PC-9 (cell line): ENCODE measurements around the gene PA2G4. TPM values are rescaled to one million over a fixed set of nuclear protein-coding genes. Genes with fewer than 3 reads are reported as not detected.

Experiments
- BruUV-seq: library from RNA; stranded (reverse); fragments of 400-500 nt; replicated peaks from 2 replicates; lab custom pipeline; 2021; lab: Mats Ljungman, UMichigan
- CTCF ChIA-PET: fragments of 300-600 bp; sonication (Branson Sonifier 250); formaldehyde crosslinking; loops from one replicate; lab custom pipeline; 2022; ENCODE audit warnings: antibody characterized with exemption; lab: Charles Lee
- POLR2A ChIA-PET: fragments of 300-600 bp; sonication (Branson Sonifier 250); formaldehyde crosslinking; loops from one replicate; lab custom pipeline; 2022; ENCODE audit warnings: antibody characterized with exemption; ENCODE audit not compliant: unreplicated experiment; lab: Charles Lee
- DNase-seq, 2 experiments: peaks; one replicate each; pipeline versions ENCODE4 v3.0.0 to v3.0.0-alpha.2; 2015 to 2022; ENCODE audit warnings: mixed read lengths in 1 of 2
- H2AFZ ChIP-seq: fragments of 200-600 bp; sonication (generic); 2 replicates; pipeline ENCODE4 v1.8.1; 2017; ENCODE audit warnings: antibody characterized with exemption
- H3F3A ChIP-seq: fragments of 200-600 bp; sonication (generic); 2 replicates; pipeline ENCODE4 v1.8.1; 2017; ENCODE audit warnings: antibody characterized with exemption, mild to moderate bottlenecking, low read depth; ENCODE audit not compliant: insufficient read depth
- H3K27ac ChIP-seq: fragments of 200-600 bp; sonication (generic); 2 replicates; pipeline ENCODE4 v1.6.1; 2016; ENCODE audit warnings: mixed run types
- H3K27me3 ChIP-seq: fragments of 200-600 bp; sonication (generic); 2 replicates; pipeline ENCODE4 v1.6.1; 2016; ENCODE audit warnings: low read depth, mixed run types; ENCODE audit not compliant: insufficient read depth
- H3K36me3 ChIP-seq: fragments of 200-600 bp; sonication (generic); 2 replicates; pipeline ENCODE4 v1.6.1; 2016; ENCODE audit warnings: low read depth, mixed run types
- H3K4me1 ChIP-seq: fragments of 200-600 bp; sonication (generic); replicated peaks from 2 replicates; pipeline ENCODE4 v1.6.1; 2016; ENCODE audit warnings: mixed run types; ENCODE audit not compliant: insufficient read depth
- H3K4me2 ChIP-seq: fragments of 200-600 bp; sonication (generic); 2 replicates; pipeline ENCODE4 v1.6.1; 2017; ENCODE audit warnings: mixed run types
- H3K4me3 ChIP-seq: fragments of 200-600 bp; sonication (generic); 2 replicates; pipeline ENCODE4 v1.6.1; 2016; ENCODE audit warnings: mixed run types
- H3K79me2 ChIP-seq: fragments of 200-600 bp; sonication (generic); 2 replicates; pipeline ENCODE4 v1.6.1; 2017; ENCODE audit warnings: low read depth, mixed run types
- H3K9me2 ChIP-seq: fragments of 200-600 bp; sonication (generic); 2 replicates; pipeline ENCODE4 v1.8.1; 2017; ENCODE audit warnings: mild to moderate bottlenecking; ENCODE audit not compliant: insufficient read depth
- H3K9me3 ChIP-seq: fragments of 200-600 bp; sonication (generic); 2 replicates; pipeline ENCODE4 v1.8.1; 2016; ENCODE audit warnings: low read depth; ENCODE audit not compliant: insufficient read depth
- H4K20me1 ChIP-seq: fragments of 200-600 bp; sonication (generic); 2 replicates; pipeline ENCODE4 v1.8.1; 2017; ENCODE audit not compliant: insufficient read depth
- CTCF ChIP-seq: fragments of 200-600 bp; sonication (generic); conservative IDR thresholded peaks from 2 replicates; pipeline ENCODE4 v1.6.1; 2017; ENCODE audit warnings: mixed run types, antibody characterized with exemption, mild to moderate bottlenecking, moderate library complexity
- EZH2 ChIP-seq: fragments of 200-600 bp; sonication (generic); IDR thresholded peaks from 2 replicates; pipeline ENCODE4 v1.8.0; 2017; ENCODE audit warnings: antibody characterized with exemption, low read depth
- intact Hi-C: fragments of 100-400 bp; cut with micrococcal nuclease; formaldehyde crosslinking; loops from one replicate; pipeline ENCODE4 v1.10.0; 2022; ENCODE audit not compliant: unreplicated experiment
- total RNA-seq: library from RNA; stranded (reverse); gene quantifications from 2 replicates; pipeline ENCODE4 v1.2.3, GENCODE V29; 2021

PA2G4 gene
- total RNA-seq, 1 experiment from 2014 or later = 159 TPM

GRCh38 chr12:56120158-56120846 lies 15.9 kb downstream of the PA2G4 start:
- Histone ChIP-seq H3K4me1 (peaks cover 21% of the 10 kb centered on the region), H3K27me3 (no peaks in the 10 kb centered on the region), H4K20me1 (no peaks in the 10 kb centered on the region), H3K36me3 (peaks cover 6% of the 10 kb centered on the region; the same call in 1 of the 2 replicates), H3K9me3 (no peaks in the 10 kb centered on the region), H3K4me2 (peak overlapping the region; percentile 91), H3K27ac (peak overlapping the region; percentile 12; the same call in 1 of the 2 replicates), H3K79me2 (peaks cover 19% of the 10 kb centered on the region), H3K4me3 (no peak overlapping the region; the same call in 1 of the 2 replicates), H3K9me2 (no peaks in the 10 kb centered on the region), H3F3A (peaks cover 29% of the 10 kb centered on the region), H2AFZ (no peak overlapping the region)
- POLR2A ChIA-PET = interaction anchor here (0.6 to 0.7 kb wide), 2 partner anchors 59 to 101 kb away, joined by 3 to 6 read pairs; partner anchors contain the start of gene RNF41
- TF ChIP-seq EZH2 (no peak), CTCF (no peak)
- no TSS peak for BruUV-seq
- intact Hi-C loops = no loop called here
- CTCF ChIA-PET = interaction anchor here (0.5 to 1.6 kb wide), 8 partner anchors 8 to 633 kb away, joined by 3 to 7 read pairs (median 3); partner anchors contain the start of genes ESYT1, RNF41 and SMARCC2
- DNase-seq = peak in 1 of 2 experiments; percentile 18

GRCh38 chr12:56121204-56121870 lies 17.0 kb downstream of the PA2G4 start:
- H3K27ac ChIP-seq = no peak overlapping the region
- peak in 1 of 2 experiments; percentile 0 for DNase-seq
- H3K9me2 ChIP-seq = no peaks in the 10 kb centered on the region
- no peaks in the 10 kb centered on the region for H4K20me1 ChIP-seq
- H3F3A ChIP-seq = peaks cover 30% of the 10 kb centered on the region
- H3K79me2 ChIP-seq = peaks cover 19% of the 10 kb centered on the region
- H3K4me2 ChIP-seq = no peak overlapping the region
- no peak overlapping the region for H3K4me3 ChIP-seq
- TF ChIP-seq EZH2 (no peak), CTCF (no peak)
- ChIA-PET CTCF (no interaction called here), POLR2A (no interaction called here)
- no peaks in the 10 kb centered on the region for H3K9me3 ChIP-seq
- peaks cover 20% of the 10 kb centered on the region for H3K4me1 ChIP-seq
- no peak overlapping the region for H2AFZ ChIP-seq
- no TSS peak for BruUV-seq
- intact Hi-C loops = no loop called here
- H3K27me3 ChIP-seq = no peaks in the 10 kb centered on the region
- peaks cover 6% of the 10 kb centered on the region; the same call in 1 of the 2 replicates for H3K36me3 ChIP-seq

- peaks cover 31% of the 10 kb centered on the region for H3F3A ChIP-seq
- BruUV-seq = no TSS peak
- intact Hi-C loops = no loop called here
- H4K20me1 ChIP-seq = no peaks in the 10 kb centered on the region
- ChIA-PET POLR2A (no interaction called here), CTCF (interaction anchor here (0.6 kb wide), 2 partner anchors 34 to 66 kb away, joined by 3 to 5 read pairs; no protein-coding TSS in a partner anchor)
- no peaks in the 10 kb centered on the region for H3K36me3 ChIP-seq
- peak in 1 of 2 experiments; percentile 21 for DNase-seq
- peaks cover 33% of the 10 kb centered on the region for H3K4me1 ChIP-seq
- H3K4me2 ChIP-seq = no peak overlapping the region
- H3K9me3 ChIP-seq = no peaks in the 10 kb centered on the region
- no peak overlapping the region for H3K4me3 ChIP-seq
- no peak overlapping the region for H3K27ac ChIP-seq
- no peak overlapping the region for H2AFZ ChIP-seq
- H3K9me2 ChIP-seq = no peaks in the 10 kb centered on the region
- no peak for TF ChIP-seq CTCF
- no peak for TF ChIP-seq EZH2
- H3K79me2 ChIP-seq = peaks cover 8% of the 10 kb centered on the region; the same call in 1 of the 2 replicates
- no peaks in the 10 kb centered on the region for H3K27me3 ChIP-seq
Measured at GRCh38 chr12:56122637-56123036, 18.3 kb downstream of the PA2G4 start.
